UCSD-AML1 (cell line): ENCODE data around the gene CCDC183.
"Not testable (repeated sequence)": the region's sequence is repeated elsewhere in the genome, so short reads cannot be mapped to it uniquely, and the experiment has no call there.

Experiments
- DNase-seq: peaks from one replicate; lab custom pipeline; 2025; ENCODE audit not compliant: unreplicated experiment; lab: John Stamatoyannopoulos, UW

The CCDC183 gene

GRCh38 chr9:136799079-136799853 is 3.1 kb downstream of the CCDC183 start:
- DNase-seq, result no peak

GRCh38 chr9:136799854-136800657 is 3.9 kb downstream of the CCDC183 start:
- DNase-seq, result peak; percentile 83

DNA sequence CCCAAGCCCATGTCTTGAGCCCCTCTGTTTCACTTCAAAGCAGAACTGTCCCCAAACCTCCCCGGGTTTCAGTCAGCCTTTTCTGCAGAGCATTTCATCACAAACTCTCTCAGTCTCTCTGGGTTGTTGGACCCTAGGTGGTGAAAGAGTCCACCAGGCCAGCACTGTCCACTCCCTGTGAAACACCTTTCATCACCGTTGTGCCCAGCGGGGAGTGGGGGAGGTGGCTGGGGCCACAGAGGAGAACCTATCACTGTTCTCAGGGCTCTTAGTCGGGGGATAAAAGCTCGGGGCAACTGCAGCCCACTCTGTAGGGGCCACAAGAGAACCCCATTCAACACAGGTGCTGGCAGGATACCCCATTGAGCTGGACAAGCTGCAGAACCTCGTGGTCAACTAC is 6.2 kb downstream of the CCDC183 start:
- no peak for DNase-seq

DNA sequence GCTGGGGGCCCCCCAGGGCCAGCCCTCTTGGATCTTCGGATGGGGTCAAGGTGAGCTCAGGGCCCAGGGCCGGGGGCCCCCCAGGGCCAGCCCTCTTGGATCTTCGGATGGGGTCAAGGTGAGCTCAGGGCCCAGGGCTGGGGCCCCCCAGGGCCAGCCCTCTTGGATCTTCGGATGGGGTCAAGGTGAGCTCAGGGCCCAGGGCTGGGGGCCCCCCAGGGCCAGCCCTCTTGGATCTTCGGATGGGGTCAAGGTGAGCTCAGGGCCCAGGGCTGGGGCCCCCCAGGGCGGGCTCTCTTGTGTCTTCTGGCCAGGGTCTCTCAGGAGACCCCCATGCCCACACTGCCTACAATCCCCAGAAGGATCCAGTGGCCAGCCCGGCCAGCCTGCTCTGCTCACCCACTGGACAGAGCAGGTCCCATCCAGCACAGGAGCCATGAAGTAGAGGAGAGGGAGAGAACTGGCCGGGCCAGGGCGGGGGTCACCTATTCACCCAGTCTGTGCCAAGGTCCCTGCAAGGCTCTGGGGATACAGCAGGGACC is 6.9 kb downstream of the CCDC183 start:
- DNase-seq, result not testable (repeated sequence)

DNA sequence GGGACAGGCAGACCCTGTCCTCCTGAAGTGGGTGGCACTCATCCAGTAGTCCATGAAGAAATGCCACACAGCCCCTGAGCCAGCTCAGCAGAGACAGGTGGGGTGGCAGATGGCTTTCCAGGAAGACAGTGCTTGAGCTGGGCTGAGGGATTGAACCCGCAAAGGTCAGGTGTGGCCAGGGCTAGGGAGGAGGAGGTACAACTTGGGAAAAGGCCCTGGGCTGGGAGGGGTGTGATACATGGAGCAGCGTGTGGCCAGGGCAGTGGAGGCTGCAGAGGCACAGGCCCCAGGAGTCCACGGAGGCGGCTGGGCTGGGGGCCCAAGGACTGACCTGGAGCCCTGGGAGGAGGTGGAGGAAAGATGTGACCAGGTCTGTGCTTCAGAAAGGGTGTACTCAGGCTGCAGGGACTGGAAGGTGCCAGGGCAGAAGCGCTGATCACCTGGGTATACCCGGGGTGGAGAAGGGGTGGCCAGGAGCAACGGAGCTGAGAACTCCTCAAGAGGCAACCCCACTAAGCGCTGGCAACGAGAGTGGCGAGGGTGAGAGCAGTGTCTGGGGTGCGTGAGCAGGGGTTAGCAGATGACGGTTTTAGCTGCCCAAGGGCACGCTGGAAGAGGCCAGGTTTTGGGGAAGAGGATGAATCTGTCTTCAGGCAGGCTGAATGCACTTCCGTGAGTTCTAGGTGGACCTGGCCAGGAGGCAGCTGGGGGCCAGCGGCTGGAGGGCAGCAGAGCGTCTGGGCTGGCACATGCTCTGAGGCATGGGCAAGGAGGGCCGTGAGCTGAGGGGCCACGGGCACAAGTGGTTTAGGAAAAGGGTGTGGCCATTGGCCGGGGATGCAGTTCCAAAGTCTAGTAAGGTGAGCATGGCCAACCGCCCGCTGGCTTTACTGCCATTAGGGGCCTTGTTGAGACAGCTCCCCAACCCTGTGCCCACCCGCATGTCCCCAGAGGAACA is 7.7 kb downstream of the CCDC183 start:
- no peak for DNase-seq

DNA sequence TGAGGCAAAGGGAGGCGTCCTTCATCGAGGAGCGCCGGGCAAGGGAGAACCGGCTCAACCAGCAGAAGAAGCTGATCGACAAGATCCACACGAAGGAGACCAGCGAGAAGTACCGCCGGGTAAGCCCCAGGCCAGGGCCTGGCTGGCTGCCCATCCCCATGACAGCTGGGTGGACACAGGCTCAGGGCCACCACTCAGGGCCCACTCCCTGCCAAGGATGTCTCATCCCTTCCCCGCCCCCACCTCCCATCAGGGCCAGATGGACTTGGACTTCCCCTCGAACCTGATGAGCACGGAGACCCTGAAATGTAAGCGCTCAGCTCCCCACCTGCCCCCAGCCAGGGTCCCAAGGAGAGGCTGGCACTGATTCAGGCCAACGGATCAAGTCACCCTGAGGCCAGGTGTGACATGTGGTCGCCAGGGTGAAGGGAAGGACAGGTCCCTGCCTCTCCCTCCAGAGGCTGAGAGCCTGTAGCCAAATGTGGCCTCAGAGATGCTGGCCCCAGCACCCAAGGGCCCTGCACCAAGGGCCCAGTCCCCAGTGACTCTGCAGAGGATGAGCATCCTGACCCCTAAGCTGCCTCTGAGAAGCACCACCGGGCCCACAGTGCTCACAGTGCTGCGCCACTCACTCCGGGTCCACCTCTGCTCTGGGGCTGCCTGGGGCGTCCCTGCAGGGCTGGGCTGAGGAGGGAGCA is 8.5 kb downstream of the CCDC183 start:
- no peak for DNase-seq

GRCh38 chr9:136805207-136805740 is 9.1 kb downstream of the CCDC183 start:
- no peak for DNase-seq

DNA sequence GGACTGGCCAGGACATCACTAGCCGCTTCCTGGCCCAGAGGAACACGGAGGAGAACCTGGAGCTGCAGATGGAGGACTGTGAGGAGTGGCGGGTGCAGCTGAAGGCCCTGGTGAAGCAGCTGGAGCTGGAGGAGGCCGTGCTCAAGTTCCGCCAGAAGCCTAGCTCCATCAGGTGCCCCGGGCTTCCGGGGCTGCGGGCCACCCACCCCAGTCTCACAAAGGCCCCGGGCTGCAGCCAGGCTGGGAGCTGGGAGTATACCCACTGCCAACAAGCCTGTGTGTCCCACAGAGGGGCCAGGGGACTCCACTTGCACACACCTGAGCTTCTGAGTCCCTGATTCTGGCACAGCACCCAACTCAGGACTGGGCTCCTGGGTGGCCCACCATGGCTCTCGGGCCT is 9.9 kb downstream of the CCDC183 start:
- DNase-seq, result no peak

GRCh38 chr9:136806631-136807201 is 10.6 kb downstream of the CCDC183 start:
- DNase-seq, result no peak

DNA sequence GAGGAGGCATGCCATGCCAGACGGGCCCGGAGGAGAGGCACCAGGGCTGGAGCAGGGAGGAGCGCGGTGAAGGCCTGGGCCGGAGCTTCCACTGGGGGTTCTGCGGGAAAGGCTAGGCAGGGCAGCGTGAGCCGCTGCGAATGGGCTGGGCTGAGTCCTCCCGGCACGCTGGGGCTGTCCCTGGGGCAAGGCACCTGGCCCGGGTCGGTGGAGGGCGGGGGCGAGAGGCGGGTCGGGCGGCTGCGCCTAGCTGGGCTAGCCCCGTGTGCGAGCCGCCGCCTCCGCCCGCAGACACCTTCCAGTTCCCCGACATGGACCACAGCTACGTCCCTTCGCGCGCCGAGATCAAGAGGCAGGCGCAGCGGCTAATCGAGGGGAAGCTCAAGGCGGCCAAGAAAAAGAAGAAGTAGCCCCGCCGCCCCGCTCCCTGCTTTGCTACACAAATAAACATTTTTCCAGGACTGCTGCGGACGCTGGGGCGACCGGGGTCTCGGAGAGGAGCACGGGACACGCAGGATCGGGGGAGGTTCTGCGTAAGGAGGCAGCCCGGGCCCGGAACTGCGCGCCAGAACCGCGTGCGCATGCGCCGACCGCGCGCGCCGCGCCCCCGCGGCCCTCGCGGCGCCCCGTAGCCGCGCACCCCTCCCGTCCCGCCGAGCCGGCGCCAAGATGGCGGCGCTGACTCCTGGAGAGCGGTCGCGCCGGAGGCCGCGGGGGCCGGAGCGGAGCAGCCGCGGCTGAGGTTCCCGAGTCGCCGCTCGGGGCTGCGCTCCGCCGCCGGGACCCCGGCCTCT is 11.3 kb downstream of the CCDC183 start, which contains the start of gene RABL6:
Gene RABL6 (plus strand): TSS at position 668 of the 794 bp plus-strand sequence. CDS start 249 bp downstream, outside the sequence.
- DNase-seq, result peak; percentile 85

GRCh38 chr9:136808075-136808805 is 12.1 kb downstream of the CCDC183 start:
- DNase-seq, result peak; percentile 43

DNA sequence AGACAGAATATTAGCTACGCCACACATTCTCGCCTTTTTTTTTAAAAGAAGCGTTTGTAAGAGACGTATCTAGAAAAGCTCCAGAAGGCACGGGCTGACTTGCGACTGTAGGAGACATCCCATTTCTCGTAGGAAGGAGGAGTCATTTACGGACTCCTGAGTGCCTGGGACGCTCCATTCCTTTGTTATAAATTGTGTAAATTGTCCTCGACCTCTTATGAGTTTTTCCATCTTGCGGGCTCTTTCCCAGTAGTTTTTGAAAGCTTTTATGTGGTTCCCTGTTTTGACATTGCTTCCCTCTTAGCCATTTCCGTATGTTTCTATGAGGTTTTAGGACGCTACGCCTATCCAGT is 12.6 kb downstream of the CCDC183 start:
- no peak for DNase-seq

DNA sequence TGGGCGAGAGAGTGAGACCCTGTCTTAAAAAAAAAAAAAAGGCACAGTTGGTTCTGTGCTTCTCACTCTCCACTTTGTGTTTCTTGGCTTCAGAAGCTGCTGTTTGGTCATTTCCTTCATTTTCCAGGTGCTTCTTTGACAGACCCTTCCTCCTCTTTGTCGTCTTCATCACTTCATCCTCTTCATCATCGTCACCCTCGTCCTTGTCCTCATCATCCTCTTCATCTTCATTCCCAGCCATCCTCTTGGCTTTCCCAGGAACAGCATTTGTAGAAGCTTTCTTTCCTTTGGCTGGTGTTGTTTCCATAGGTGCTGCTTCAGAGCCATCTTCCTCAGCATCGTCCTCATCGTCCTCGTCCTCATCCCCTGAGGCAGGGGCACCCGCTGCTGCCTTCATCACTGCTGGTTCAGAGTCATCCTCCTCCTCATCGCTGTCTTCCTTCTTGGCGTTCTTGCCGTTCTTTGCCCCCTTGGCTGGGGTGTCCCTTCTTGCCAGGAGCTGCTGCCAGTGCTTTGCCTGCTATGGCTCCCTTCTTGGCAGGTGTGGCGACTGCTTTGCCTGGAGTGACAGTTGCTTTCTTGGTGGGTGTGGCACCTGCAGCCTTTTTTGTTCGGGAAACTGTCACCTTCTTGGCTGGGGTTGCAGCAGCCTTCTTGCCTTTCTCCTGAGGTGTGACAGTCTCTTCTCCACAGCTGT is 18.7 kb downstream of the CCDC183 start:
- DNase-seq, result no peak

GRCh38 chr9:136815422-136815782 is 19.3 kb downstream of the CCDC183 start:
- no peak for DNase-seq

GRCh38 chr9:136820971-136821825 is 25.1 kb downstream of the CCDC183 start:
- DNase-seq, result no peak

GRCh38 chr9:136821826-136822544 is 25.8 kb downstream of the CCDC183 start:
- DNase-seq, result no peak
